ENCODE measurements around the gene F3.

DNA sequence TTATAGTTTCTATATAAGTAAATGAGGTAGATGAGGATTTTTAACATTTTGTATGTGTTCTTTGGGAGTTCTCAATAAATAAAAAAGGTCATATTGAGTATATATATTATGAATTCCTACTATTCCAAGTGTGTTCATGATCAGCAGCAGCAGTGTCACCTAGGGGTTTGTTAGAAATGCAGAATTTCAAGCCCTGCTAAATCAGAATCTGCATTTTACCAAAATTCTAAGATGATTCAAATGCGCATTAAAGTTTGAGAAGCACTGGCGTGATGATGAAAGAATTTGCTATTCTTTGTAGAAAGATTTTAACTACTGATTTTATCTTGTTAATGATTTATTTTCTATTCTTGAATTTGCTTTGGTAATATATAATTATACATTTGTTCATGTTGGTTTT lies 28.7 kb downstream of the F3 start:
- TF ChIP-seq, protein P1, sequence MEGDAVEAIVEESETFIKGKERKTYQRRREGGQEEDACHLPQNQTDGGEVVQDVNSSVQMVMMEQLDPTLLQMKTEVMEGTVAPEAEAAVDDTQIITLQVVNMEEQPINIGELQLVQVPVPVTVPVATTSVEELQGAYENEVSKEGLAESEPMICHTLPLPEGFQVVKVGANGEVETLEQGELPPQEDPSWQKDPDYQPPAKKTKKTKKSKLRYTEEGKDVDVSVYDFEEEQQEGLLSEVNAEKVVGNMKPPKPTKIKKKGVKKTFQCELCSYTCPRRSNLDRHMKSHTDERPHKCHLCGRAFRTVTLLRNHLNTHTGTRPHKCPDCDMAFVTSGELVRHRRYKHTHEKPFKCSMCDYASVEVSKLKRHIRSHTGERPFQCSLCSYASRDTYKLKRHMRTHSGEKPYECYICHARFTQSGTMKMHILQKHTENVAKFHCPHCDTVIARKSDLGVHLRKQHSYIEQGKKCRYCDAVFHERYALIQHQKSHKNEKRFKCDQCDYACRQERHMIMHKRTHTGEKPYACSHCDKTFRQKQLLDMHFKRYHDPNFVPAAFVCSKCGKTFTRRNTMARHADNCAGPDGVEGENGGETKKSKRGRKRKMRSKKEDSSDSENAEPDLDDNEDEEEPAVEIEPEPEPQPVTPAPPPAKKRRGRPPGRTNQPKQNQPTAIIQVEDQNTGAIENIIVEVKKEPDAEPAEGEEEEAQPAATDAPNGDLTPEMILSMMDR (IDR thresholded peaks at IDR 0.05 in 2 of 3, conservative IDR thresholded peaks at IDR 0.05 in 1 of 3; ENCODE audit: borderline replicate concordance in 1 of 3, insufficient read depth in 1 of 3, low read depth in 2 of 3, low read length in 2 of 3) = no peak
- TF ChIP-seq POLR2AphosphoS5 (IDR thresholded peaks at IDR 0.05; ENCODE audit: low read depth, low read length) = no peak

Measured in HCT116 (cell line).